NCI-H345 treated with DMSO at 0.1 percent for 48 hours (cell line): ENCODE measurements around the gene PSG7.
"Not testable (repeated sequence)": the region's sequence is repeated elsewhere in the genome, so short reads cannot be mapped to it uniquely, and the experiment has no call there.

Experiments
- DNase-seq: peaks from one replicate; lab custom pipeline; 2025; ENCODE audit not compliant: unreplicated experiment; lab: John Stamatoyannopoulos, UW

Gene PSG7

GRCh38 chr19:42937107-42937506 is at the start of gene PSG7:
Gene PSG7 (minus strand): TSS chr19:42937207. CDS start chr19:42937076, 131 bp downstream.
- DNase-seq, result not testable (repeated sequence)

- no peak for DNase-seq
These were observed 48.6 kb upstream of the PSG7 start for GRCh38 chr19:42985588-42985987.

GRCh38 chr19:42982111-42982510 is 45.1 kb upstream of the PSG7 start:
- DNase-seq, result not testable (repeated sequence)

- not testable (repeated sequence) for DNase-seq
These were observed 34.4 kb upstream of the PSG7 start for GRCh38 chr19:42971451-42971850.

- no peak for DNase-seq
These were observed 28.2 kb upstream of the PSG7 start for GRCh38 chr19:42965176-42965575.

GRCh38 chr19:42961119-42961518 is 24.1 kb upstream of the PSG7 start:
- DNase-seq, result no peak

GRCh38 chr19:42952126-42952525 is 15.1 kb upstream of the PSG7 start:
- not testable (repeated sequence) for DNase-seq

GRCh38 chr19:42951476-42951875 is 14.5 kb upstream of the PSG7 start:
- DNase-seq, result not testable (repeated sequence)

- DNase-seq, result no peak
These were observed 5.3 kb upstream of the PSG7 start for GRCh38 chr19:42942187-42942789.

- not testable (repeated sequence) for DNase-seq
These were observed 2.3 kb downstream of the PSG7 start for GRCh38 chr19:42934726-42935125.

- DNase-seq, result not testable (repeated sequence)
These were observed 2.8 kb downstream of the PSG7 start for GRCh38 chr19:42934183-42934582.

GRCh38 chr19:42933412-42933811 is 3.6 kb downstream of the PSG7 start:
- DNase-seq, result not testable (repeated sequence)

GRCh38 chr19:42932485-42933101 is 4.4 kb downstream of the PSG7 start:
- DNase-seq, result not testable (repeated sequence)

- DNase-seq, result not testable (repeated sequence)
These were observed 6.8 kb downstream of the PSG7 start for GRCh38 chr19:42930214-42930613.

- no peak for DNase-seq
These were observed 8.1 kb downstream of the PSG7 start for GRCh38 chr19:42928896-42929295.

GRCh38 chr19:42926781-42927180 is 10.2 kb downstream of the PSG7 start:
- no peak for DNase-seq

- not testable (repeated sequence) for DNase-seq
These were observed 13.9 kb downstream of the PSG7 start for GRCh38 chr19:42923106-42923505.

GRCh38 chr19:42920971-42921370 is 16.0 kb downstream of the PSG7 start:
- DNase-seq, result not testable (repeated sequence)

GRCh38 chr19:42919757-42920079 is 17.3 kb downstream of the PSG7 start:
- no peak for DNase-seq

GRCh38 chr19:42919070-42919756 is 17.8 kb downstream of the PSG7 start:
- not testable (repeated sequence) for DNase-seq

- DNase-seq, result not testable (repeated sequence)
These were observed 18.5 kb downstream of the PSG7 start for GRCh38 chr19:42918377-42919069.

GRCh38 chr19:42917634-42918033 is 19.4 kb downstream of the PSG7 start, which contains the start of gene PSG6:
Gene PSG6 (minus strand): TSS chr19:42917894. CDS start chr19:42917792, 102 bp downstream.
- DNase-seq, result not testable (repeated sequence)
